GM21447 (cell line): ENCODE data around the gene ZNF70.

Experiments used
- ATAC-seq: cut with Tn5 transposase; IDR thresholded peaks from one replicate; pipeline ENCODE4 v1.9.1; 2021; ENCODE audit not compliant: unreplicated experiment

Gene ZNF70

DNA sequence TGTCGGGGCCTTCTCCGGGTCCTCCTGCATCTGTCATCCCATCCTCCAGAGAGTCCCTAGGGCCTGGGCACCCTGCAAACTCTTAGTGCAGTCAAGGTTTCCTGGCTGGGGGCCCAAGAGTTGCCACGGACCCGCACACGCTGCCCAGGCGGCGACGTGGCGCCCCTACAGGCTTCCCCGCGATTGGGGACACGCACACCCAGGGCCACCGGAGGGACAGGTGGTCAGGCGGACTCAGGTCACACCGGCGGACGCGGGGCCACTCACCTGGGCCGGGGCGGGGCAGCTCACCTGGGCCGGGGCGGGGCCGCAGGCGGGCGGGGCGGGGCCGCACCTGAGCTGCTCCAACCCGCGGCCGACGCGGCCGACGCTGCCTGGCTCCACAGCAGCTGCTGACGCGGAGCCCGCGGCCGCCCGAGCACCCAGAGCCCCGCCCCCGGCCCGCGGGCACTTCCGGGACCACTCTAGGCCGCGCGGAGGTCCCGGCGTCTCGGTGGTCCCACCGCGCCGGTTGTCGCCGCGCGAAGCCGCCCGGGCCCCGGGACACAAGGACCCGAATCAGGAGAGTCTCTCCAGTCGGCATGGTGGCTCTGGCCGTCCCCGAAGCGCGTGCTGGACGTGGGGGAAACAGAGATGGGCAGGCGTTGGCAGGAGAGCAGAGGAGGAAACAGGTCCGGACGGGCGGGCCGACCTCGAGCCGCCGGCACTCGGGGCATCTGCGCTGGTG lies at the start of gene ZNF70:
Gene ZNF70, minus strand, starts transcription at position 399 of the 727 bp plus-strand sequence. CDS start 5,972 bp downstream, outside the sequence.
- no peak for ATAC-seq

DNA sequence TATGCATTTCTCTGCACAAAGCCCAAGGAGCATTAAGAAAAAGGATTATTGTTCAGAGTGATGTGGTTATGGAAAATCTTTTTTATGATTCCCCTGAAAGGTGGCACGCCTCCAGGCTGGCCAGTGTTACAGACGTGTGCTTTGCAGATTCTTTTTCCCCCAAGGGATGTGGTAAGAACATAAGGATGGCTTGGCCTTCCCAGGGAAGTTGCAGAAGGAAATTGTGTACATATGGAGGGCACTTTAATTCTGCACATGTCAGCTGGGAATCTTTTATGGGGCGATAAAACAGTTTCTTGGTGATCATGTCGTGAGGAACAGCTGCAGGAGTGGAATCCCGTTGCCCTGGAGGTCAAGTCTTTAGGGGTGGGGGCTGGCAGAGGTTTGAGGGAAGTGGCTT lies 45.5 kb upstream of the ZNF70 start:
- ATAC-seq = no peak

DNA sequence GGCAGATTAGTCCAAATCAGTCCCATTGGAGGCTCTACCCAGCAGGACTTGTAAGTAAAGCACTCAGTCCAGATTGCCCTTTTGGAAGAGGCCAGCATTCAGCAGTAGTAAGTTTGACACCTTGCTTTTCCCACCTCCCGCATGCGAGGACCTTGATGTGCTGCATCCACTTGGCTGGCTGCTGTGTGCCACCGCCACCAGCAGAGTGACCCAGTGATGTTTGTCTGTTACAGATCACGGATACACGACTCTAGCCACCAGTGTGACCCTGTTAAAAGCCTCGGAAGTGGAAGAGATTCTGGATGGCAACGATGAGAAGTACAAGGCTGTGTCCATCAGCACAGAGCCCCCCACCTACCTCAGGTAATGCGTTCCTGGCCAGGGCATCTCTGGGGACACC lies 42.4 kb upstream of the ZNF70 start:
- ATAC-seq = no peak

DNA sequence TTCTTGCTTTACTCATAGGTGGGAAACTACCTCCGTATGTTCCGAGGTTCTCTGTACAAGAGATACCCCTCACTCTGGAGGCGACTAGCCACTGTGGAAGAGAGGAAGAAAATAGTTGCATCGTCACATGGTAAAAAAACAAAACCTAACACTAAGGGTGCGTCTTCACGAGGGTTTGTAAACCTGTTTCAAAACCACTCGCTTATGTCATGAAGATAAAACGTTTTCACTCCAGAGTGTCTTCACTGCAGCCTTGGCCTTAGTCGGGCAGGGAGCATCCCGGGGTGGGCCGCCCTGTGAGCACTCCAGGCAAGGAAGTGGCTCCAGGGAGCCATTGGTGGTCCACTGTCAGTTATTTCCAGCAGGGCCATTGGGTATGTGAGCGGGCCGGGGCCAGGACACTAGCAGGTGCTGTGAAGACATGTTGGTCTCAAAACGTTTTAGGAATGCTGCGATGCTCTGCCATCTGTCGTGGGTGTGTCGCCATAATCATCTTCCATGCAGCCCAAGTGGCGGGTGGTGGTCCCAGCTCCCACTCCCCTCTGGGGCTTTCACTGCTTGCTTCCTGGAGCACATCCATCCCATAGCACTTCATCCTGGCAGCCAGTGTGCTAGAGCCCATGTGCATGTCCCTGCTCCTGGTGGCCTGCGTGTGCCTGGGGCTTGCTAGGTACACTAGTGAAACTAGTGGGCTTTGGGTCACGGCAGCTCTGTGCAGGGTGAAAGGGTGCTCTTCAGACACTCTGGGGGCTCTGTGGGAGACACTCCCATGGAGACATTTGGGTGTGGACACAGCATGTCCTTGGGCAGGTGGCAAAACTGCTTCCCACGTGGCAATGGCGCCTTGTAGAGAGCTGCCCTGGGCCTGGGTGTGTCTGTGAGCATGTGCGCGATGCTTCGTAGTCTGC lies 41.1 kb upstream of the ZNF70 start:
- no peak for ATAC-seq

DNA sequence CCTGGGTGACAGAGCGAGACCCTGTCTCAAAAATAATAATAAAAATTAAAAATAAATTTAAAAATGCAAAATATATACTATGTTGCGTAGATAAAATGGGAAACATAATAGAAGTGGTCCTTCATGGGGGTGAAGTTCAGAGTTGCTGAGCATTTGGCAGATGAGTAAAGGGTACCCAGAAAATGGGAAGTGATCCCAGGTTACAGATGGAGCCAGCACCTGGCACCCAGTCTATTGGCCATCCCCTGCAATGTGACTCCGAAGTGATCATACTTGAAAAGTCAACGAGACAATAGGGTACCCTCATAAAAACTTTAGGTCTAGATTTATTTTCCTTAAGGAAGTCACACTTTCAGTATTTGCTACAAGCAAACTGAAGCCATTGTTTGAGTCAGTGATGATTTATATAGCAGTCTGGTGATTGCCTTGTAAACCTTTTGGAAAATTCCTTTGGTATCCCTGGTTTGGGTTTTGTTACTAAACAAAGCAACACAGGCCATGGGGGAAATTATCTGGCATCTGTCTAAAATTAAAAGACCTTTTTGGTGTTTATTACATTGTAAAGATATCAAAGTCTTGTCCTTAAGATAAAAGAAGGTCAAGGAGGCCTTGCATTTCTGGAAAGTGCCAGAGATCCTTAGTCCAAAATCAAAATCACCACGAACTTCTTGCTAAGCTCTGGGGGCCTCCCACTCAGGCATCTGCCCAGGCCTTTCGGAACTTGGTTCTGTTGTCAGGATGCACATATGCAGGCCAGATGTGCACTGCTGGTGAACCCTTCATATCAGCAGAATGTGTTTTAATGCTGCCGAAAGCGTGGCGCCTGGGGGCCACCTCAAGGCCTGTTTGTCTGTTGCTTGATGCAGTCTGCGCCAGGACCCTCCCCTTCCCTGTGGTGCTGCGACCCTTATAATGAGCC lies 40.2 kb upstream of the ZNF70 start:
- no peak for ATAC-seq

DNA sequence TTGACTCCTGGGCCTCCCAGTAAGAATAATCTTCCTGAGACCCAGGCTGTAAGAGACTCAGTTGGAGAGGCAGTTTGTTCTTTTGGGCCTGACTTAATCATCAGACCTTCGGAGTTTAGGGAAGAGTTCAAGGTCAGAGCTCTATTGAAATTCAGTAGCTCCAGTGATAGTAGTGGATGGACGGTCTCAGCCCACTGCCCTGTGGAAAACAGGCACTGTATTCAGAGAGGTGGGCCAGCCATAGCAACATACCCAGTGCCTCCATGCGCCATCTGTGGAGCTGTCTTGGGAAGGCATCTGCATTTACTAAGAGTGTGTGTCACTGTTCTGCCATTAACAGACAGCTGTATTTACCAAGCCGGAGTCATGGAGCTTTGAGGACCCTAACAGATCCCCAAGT lies 38.7 kb upstream of the ZNF70 start:
- no peak for ATAC-seq

DNA sequence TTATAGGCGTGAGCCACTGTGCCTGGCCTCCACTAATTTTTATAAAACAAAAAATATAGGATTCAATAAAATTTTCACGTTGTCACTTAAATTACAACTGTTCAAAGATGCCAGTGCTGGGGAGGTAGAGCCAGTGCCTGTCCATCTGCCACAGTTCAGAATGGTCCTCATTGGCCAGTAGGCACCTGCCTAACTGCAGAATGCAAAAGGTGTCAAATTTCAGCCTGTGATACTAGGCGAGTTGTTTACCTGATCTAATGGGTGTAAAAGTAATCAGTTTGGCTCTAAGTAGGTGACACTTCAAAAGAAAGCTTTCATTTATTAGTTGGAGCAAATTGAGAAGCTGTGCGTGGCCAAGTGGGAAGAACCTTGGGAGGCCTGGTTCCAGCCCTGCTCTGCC lies 38.2 kb upstream of the ZNF70 start:
- no peak for ATAC-seq

DNA sequence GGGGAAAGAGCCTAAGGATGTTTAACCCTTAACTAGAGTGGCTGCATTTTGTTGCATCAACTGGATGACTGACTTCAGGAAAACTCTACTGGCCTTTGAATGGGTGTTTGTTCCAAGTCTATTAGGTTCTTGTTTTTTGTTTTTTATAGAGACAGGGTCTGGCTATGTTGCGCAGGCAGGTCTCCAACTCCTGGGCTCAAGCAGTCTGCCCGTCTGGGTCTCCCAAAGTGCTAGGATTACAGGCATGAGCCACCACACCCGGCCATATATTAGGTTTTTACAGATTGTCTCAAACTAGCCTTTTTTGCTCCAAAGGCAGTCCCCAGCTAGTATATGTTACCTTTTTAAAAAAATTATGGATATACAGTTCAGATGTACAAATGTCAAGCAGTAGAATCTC lies 37.0 kb upstream of the ZNF70 start:
- no peak for ATAC-seq

DNA sequence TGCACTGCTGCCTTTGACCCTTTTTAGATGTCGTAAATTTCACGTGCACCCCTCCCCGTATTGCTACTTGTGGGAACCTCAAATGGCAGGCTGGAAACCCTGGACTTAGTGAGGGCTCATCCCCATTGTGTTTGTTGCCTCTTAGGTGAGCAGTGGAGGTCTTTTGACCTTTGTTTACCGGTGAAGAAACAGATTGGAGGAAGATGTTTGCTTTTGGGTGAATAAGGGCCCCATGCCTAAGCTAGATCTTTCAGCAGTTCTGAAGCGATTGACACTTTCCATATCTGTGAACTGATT lies 36.6 kb upstream of the ZNF70 start:
- ATAC-seq = no peak

DNA sequence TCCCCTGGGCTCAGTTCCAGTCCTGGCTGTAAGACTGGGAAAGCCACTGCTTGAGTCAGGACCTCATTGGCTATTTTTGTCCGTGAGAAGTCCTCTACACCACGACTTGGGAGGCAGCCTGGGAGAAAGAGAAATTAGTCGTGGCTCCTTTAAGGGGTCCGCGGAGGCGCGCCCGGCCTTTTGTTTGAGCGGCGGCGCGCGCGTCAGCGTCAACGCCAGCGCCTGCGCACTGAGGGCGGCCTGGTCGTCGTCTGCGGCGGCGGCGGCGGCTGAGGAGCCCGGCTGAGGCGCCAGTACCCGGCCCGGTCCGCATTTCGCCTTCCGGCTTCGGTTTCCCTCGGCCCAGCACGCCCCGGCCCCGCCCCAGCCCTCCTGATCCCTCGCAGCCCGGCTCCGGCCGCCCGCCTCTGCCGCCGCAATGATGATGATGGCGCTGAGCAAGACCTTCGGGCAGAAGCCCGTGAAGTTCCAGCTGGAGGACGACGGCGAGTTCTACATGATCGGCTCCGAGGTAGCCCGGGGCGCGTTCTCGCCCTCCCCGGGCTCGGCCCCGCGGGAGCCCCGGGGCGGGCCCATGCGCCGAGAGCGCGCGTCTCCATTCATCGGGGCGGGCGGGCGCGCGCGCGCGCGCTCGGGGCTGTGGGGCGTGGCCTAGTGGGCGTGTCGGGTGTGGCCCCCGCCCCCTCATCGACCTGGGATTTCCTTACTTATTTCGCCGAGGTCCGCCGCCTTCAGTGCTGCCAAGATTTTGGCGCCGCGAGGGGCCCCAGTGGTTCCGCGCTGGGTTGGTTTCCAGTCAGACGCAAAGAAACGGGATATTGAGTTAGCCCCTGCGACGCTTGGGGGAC lies 36.1 kb upstream of the ZNF70 start, which contains the start of gene SMARCB1:
Gene SMARCB1, plus strand, starts transcription at position 215 of the 848 bp plus-strand sequence. Its CDS starts 204 bp downstream, at position 419.
- ATAC-seq = peak; percentile 61

DNA sequence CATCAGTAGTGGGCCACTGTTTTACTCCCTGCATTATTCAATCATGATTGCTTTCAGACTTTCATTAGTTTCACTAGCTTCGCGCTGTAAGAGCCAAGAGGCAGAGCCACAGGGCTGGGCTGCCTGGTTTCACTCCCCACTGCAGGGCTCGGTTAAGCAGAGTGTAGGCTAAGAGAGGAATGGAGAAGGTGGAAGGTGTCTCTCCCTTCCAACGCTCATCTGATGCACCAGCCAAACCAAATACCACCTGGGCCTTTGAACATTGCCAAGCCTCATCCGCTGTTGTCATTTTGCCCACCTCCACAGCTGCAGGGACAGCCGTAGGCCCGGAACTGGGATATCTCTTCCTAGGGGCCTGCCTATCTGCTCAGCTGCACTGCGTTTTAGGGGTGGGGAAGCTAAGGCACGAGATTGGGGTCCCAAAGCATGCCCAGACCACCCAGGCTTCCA lies 35.4 kb upstream of the ZNF70 start:
- ATAC-seq = no peak

DNA sequence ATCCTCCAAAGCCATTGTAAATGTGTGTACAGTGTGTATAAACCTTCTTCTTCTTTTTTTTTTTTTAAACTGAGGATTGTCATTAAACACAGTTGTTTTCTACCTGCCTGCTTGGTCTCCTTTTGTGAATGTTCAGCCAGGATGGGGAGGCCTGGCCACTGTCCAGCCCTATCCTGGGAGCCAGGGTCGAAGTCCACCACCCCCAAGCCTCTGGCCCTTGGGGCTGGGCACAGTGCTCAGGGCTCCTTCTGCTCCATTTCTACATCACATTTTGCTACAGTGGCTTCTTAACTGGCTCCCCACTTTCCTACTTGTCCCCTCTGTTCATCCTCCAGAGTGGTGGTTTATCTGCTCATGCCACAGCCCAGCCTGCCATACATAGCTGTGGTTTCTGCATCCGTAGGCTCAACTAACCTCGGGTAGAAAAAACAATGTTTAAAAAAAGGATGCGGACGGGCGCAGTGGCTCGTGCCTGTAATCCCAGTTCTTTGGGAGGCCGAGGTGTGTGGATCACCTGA lies 33.4 kb upstream of the ZNF70 start:
- ATAC-seq = no peak

DNA sequence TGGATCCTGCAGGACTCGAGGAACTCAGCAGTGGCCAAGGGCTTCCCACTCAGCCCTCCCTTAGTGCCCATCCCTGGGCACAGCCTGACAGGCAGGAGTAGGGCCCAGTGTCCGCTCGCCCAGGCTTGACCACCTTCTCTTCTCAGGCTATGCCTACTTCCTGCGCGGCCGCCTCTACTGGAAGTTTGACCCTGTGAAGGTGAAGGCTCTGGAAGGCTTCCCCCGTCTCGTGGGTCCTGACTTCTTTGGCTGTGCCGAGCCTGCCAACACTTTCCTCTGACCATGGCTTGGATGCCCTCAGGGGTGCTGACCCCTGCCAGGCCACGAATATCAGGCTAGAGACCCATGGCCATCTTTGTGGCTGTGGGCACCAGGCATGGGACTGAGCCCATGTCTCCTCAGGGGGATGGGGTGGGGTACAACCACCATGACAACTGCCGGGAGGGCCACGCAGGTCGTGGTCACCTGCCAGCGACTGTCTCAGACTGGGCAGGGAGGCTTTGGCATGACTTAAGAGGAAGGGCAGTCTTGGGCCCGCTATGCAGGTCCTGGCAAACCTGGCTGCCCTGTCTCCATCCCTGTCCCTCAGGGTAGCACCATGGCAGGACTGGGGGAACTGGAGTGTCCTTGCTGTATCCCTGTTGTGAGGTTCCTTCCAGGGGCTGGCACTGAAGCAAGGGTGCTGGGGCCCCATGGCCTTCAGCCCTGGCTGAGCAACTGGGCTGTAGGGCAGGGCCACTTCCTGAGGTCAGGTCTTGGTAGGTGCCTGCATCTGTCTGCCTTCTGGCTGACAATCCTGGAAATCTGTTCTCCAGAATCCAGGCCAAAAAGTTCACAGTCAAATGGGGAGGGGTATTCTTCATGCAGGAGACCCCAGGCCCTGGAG lies 32.6 kb upstream of the ZNF70 start:
- no peak for ATAC-seq

DNA sequence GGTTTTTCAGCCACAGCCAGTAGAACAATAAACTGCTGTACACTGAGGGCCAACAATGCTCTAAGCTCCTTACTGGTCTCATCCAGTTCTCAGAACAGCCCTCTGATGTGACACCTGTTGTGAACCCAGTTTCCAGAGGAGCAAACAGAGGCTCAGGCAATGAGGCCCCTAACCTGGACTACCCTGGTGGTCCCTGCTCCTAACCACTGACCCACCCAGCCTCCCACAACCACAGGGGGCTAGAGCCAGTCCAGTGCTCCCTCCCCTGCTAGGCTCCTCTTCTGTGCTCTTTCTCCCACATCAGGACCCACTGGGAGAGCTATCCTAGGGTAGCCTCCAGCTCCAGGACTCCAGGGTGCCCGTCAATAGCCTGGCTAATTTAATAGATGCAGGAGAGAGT lies 31.8 kb upstream of the ZNF70 start:
- ATAC-seq = no peak

DNA sequence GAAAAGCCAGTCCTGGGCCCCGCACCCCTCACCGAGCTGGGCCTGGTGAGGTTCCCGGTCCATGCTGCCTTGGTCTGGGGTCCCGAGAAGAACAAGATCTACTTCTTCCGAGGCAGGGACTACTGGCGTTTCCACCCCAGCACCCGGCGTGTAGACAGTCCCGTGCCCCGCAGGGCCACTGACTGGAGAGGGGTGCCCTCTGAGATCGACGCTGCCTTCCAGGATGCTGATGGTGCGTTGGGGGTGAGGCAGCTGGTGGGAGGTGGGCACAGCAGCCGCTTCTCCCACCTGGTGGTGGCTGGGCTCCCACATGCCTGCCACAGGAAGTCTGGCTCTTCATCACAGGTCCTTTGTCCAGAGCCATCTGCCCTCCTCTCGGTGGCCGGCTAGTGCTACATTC lies 31.3 kb upstream of the ZNF70 start:
- ATAC-seq = no peak

DNA sequence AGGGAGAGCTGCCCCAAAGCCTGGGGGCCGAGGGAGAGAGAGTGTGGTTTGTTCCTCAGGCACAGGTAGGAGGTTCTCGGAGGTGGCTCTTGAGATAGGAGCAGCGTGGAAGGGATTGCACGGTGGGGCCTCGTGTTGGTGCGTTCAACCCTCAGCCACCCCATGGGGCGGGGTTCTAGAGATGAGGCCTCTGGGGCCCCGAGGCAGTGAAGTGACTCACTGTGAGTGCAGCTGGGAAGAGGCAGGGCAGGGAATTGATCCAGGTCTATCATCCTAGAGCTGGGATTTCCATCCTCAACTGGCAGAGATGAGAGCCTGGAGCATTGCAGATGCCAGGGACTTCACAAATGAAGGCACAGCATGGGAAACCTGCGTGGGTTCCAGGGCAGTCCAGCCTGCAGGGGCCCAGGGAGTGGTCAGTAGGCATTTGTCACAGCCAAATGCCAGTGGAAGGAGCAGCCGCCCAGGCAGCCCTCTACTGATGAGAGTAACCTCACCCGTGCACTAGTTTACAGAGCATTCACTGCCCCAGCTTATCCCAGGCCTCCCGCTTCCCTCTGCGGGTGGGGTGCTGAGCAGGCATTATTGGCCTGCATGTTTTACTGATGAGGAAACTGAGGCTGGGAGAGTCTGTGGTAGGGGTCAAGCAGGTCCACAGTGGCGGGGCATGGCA lies 30.7 kb upstream of the ZNF70 start:
- ATAC-seq = no peak

DNA sequence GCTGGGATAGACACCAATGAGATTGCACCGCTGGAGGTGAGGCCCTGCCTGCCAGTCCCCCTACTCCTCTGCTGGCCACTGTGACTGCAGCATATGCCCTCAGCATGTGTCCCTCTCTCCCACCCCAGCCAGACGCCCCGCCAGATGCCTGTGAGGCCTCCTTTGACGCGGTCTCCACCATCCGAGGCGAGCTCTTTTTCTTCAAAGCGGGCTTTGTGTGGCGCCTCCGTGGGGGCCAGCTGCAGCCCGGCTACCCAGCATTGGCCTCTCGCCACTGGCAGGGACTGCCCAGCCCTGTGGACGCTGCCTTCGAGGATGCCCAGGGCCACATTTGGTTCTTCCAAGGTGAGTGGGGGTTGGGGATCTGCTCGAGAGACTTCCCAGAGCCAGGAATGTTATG lies 30.2 kb upstream of the ZNF70 start:
- ATAC-seq = no peak

DNA sequence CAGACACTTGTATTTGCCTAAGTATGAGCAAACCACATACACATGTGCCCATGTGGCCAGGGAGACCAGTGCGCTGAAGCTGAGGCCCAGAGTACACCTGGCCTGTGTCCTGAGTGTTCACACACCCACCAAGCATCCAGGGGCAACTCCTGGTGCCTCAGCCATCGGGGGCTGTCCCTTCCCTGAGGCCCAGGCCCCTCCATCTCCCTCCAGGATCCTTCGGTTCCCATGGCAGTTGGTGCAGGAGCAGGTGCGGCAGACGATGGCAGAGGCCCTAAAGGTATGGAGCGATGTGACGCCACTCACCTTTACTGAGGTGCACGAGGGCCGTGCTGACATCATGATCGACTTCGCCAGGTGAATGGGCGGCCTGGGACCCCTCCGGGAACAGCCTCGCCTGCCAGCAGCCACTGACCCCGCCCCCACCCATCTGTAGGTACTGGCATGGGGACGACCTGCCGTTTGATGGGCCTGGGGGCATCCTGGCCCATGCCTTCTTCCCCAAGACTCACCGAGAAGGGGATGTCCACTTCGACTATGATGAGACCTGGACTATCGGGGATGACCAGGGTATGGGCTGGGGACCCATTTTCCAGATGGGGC lies 29.3 kb upstream of the ZNF70 start:
- no peak for ATAC-seq
